ENCODE measurements around the gene ANKS6.

ANKS6 gene

DNA sequence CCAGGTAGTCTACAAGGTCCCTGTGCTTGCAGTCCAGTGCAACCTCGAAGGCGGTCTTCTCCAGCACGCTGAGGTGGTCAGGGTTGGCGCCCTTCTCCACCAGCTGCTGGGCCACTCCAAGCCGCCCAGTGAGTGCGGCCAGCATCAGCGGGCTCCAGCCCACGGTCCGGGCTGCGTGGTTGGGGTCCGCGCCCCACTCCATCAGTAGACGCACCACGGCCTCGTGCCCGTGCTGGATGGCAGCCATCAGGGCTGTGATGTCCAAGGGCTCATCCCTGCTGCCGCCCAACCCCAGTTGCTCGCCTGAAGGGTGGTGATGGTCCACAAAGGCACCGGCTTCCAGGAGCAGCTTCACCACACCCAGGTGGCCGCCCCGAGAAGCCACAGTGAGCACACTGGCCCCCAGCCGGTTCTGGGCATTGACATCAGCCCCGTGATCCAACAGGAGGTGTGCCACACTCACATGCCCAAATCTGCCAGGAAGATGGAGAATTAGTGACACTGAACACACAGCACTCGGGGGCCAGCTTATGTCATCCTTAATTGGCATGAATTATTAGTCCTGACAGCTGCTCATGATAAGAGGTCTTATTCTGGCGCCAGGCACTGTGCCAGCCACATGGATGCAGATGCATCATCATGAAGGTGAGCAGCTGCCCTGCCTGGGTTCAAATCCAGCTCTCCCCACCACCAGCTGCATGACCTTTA, 6.1 kb downstream of the ANKS6 start:
- DNase-seq, result no peak

DNA sequence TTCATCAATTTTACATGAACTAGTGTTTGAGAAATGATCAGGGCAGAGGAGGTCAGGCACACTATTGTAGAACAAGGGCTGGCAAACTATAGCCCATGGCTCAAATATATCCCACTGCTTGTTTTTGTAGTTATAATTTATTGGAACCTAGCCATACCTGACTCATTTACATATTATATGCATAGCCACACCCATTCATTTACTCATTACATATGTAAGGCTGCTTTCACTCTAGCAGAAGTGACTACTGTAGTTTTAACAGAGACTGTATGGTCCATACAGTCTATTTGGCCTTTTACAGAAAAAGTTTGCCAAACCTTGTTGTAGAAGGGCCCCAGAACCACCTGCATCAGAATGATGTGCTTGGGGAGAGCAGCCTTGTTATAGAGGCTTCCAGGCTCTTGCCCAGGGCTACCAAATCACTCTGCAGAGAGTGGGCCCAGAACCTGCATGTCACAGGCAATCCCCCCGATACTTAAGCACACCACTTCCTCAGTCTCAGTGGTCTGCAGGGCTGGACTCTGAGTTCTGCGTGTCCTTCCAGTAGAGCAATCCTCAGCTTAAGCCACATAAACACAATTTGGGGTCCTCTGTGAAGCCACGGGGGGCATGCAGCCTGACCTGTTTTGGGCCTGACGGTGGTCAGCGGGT, 6.7 kb downstream of the ANKS6 start:
- DNase-seq, result no peak

DNA sequence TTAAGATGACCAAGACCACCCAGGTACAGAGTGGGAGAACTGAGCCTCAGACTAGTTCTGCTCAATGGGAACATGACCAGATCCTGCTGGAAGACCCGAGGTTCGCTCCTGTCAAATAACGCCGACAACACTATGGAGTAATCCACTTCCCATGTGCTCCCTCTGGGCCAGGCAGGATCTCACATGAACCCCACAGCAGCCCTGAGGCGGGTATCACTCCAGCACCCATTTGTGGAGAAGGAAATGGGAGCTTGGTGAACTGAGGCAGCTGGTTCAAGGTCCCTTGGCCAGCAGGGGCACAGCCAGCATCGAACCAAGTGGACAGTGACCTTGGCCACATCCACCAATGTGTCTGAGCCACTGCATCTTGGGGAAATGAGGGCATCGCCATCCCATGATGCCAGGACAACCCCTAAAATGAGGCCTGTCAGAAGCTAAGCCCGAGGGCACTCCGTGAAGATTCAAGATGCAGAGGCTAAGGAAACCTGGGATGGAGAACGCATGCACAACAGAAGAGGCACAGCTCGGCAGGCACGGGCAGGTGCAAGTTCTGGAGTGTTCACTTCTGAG, 8.5 kb downstream of the ANKS6 start:
- no peak for DNase-seq

DNA sequence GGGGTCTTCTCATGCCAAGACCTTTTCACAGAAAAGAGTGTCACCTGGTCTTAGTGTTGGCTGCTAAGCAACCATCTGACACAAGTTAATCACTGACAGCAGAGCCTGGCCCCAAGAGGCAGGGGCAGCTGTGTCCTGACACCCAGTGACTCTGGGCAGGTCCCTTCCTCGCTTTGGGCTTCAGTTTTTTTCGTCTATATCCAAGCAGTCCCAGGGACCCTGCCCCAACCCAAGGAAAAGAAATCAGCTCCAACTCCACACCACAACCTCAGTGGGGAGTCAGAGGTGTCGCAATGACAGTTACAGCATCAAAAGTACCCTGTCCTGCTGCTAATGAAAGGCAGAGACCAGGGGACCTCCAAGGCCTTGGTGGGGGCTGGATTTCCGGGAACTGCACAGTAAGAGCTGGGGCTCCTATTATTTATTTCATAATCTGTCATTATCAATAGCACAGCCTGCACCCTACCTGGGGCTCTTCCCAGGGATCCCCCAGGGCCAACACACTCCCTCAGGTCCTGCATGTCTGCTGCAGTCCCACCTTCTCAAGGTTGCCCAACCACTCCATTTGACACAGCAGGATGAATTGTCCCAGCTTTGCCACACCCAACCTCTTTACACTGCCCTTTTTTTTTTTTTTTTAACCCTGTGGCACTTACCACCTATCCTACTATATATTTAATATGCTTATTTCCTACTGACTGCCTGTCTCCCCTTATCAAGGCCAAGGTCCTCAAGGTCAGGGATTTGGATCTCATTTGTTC, 9.4 kb downstream of the ANKS6 start:
- no peak for DNase-seq

DNA sequence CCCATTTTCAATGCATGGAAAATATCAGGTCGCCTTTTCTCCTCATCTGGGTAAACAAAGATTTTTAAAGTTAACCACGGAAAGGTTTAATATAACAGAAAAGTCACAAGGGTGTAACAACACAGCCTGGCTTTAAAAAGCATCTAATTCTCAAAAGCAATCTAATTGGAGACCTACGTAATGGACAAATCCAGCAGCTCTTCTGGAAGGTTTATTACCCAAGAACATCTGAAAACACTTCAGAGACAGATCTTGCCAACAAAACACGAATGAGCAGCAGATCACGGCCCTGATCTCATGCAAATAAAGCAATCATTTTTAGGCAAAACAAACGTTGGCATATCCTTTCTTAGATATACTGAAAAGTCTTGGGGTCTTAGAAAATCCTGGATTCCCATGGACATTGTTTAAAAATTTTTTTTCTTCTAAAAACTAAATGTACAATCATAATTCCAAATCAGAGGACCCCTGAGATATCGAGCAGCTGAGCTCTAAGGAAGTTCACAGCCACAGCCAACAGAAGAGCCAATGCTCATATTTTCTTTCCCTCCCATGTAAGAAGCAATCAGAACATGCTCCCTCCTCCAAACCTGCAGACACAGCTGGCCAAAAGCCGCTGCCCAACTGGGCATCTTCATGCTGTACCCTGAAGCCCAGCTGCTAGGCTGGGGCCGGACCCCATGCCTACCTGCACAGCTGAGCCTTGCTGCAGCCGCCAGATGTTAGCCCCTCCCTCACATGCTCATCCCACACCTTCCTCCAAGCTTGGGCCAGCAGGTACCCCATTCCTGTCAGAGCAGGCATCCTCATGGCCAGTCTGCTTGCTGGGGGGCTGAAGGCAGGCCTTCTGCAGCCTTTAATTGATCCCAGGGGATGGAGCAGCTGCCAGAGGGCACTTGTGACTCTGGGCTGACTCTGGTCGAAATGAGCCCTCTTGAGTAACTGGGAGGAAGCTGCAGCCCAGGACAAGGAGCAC, 11.2 kb downstream of the ANKS6 start:
- DNase-seq, result no peak

DNA sequence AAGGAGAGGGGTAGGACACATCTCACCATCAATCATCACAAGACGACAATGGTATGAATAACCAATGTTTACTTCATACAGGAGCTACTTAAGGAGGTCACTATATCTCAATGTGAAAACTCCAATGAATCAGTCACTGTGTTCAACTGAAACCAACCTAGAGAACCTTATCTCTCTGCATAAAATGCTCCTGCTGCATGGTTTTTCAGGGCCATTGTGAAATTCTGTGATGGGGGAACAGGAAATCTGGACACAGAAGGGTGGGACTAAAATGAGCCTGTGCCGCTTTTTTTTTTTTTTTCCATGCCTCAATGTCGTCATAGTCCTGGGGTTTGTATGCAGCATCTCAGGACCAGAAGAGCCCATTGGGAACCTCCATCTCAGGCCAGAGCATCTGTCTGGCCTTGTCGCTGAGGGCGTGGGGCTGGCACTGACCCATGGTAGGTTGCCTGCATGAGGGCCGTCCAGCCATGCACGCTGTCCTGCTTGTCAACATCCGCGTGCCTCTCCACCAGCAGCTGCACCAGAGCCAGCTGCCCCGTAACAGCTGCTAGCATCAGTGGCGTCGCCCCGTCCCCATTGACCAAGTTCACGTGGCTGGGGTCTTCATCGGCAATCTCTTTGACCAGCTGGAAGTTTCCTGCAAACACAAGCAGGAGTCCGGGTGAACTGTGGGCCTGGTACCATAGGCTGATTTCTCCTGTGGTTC, 12.7 kb downstream of the ANKS6 start:
- DNase-seq, result no peak

- DNase-seq, result no peak
Observed at GRCh38 chr9:98781588-98782383, 14.6 kb downstream of the ANKS6 start.

DNA sequence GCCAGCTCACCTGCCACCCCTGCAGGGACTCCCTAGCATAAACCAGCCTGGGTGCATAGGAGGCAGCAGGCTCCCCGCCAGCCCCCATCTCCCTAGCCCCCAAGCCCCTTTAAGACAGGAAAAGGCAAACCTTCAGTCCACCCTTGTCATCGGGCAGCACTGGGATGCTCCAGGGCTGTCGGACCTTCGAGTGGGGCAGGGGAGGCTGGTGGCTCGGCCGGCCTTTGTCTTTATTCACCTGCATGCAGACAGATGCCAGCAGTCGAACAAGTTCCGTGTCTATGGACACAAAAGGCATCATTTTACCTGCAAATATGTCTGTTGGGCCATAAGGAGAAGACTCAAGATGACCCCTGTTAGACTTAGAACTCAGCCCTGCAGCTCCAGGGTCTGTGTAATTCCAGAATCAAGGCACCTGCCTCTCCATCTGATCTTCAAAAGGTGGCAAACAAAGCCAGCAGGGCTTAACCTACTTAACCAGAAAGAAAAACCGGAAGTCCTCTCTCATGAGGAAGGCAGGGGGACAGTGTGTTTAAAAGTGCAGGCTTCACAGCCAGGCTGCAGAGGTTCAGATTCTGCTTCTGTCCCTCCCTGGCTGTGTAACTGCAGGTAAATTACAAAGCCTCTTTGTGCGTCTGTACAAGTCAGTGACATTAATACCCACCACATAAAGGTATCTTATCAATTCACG, 16.2 kb downstream of the ANKS6 start:
- no peak for DNase-seq

DNA sequence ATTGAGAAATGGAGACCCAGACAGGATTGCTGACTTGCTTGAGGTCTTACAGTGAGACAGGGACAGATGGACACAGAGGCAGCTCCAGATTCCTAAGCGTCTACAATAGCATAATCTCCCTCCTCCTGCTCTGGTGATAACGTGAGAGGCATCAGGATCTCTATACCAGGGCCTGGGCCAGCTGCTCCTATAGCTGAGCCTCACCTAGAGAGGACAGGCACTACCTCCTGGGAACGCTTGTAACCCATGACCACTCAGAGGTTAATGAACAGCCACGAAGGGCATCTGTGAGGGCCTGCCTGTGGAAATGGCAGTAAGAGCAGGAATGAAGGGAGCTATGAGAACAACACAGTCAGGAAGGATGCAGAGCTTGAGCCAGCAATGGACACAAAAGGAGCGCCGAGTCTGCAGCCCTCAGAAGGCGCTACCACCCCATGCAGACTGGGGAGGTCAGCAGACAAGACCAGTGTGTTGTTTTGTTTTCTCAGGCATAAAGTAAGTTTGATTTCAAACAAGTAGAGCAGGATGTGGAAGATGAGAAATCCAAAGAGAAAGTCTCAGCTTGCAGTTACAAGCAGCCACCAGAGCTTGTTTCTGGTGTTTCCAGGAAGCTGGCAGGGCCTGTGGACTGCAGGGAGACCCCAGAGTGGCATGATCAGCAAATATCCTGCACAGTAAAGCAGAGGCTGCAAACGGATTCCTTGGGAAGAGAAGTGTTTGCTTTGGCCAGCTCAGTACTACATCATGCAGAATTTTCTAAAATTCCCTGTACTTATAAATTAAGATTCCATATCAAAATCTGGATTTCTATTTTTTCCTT, 17.4 kb downstream of the ANKS6 start:
- no peak for DNase-seq

DNA sequence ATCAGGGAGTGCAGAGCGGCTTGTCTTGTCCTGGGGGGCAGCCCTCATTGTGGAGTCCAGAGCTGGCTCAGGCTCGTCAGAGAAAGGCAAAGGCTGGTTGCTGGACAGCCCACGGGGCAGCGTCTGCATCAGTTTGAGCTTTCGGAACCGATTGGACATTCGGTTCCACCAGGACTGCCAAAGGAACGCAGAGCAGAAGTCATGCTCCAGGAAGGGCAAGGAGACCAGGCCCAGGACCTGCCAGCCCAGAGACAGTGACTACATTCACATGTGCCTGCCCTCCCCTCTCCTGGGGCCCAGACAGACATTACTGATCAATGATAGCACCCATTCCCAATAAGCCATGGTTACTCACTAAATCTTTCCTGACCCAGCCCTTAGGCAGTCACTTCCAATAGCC, 18.1 kb downstream of the ANKS6 start:
- DNase-seq, result no peak

GRCh38 chr9:98777618-98778017, 18.7 kb downstream of the ANKS6 start:
- no peak for DNase-seq

DNA sequence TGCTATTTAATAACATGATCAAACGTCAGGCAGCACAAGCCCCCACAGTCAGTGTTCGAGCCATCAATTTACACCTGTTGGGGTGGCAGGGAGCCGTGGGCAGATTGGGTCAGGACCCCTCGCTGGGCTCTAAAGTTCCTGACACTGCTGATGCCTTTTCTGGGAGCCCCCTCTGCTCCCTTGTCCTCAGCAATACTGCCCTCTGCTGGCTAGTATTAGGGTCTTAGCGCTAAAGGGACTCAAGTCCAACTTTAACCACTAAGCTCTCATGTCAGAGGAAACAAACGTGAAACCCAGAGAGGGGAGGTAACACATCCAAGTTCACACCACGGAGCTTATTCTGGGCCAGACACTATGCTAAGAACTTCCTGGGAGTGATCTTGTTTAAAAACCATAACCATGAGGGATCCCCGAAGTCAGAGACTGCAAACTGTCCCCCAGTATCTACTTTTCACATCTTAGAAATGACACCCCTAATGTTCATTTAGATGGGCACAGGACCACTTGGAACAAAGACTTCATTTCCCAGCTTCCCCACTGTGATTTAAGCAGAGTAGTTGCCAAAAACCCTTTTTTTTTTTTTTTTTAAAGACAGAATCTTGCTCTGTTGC, 20.4 kb downstream of the ANKS6 start:
- peak; percentile 6 for DNase-seq

- DNase-seq, result no peak
Observed at GRCh38 chr9:98774746-98775145, 21.6 kb downstream of the ANKS6 start.

DNA sequence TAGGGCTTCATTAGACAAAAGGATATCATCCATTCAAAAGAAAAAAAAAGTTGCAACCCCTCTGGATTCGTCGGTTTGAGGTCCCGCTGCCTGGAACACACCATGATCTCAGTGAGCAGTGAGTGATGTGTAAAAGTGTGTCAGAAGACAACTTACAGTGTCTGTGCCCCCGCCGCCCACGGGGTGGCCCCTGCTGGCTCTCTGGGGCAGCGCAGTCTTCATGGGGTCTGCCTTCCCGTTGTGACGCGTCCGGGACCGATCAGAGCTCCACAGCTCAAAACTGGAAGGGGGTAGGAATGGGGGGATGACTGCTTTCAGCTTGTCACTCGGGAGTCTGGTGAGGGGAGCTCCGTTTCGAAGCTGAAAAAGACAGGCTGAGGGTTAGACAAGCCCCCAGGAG, 22.6 kb downstream of the ANKS6 start:
- DNase-seq, result no peak

GRCh38 chr9:98772364-98773155, 23.8 kb downstream of the ANKS6 start:
- DNase-seq, result no peak

- no peak for DNase-seq
Observed at GRCh38 chr9:98771209-98771874, 25.0 kb downstream of the ANKS6 start.

DNA sequence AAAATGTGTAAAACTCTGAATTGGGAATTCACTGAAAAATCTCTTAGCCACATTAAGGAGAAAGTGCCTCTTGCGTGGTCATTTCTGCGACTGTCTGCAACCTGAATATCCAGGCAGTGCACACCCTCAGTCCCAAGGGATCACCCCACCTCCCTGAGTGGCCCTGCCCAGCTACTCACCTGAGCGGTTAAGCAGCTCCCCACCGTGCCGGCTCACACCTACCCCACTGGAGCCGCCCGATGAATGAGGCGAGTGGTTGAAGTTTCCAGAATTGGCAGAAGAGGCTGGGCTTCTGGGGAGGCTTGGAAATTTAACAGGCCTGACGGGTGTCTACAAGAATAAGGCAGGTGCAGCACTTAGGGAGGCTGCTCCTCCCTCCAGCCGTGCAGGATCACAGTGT, 25.6 kb downstream of the ANKS6 start:
- DNase-seq, result no peak

DNA sequence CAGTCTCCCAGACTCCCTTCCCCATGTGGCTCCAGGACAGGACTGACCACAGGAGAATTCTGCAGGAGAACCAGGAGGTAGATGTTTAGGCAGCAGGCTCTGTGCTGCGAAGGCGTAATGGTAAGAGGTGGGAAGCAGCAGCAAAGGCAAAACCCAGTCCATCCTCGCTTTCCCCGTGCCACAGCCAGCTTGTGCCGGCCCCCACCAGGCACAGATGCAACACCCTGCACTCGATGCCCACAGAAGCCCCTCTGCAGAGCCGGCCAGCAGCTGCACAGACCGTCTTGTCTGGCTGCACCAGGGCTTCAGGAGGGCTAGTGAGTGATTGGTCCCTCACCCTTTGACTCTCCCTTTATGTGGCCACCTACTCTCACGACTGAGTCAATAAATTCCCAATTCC, 28.0 kb downstream of the ANKS6 start:
- DNase-seq, result no peak
